GM19438 (cell line): ENCODE measurements around the gene ENTPD1.
A peak's percentile ranks its signal among the peaks of the same experiment; 100 is the strongest.
"Not testable (repeated sequence)": the region's sequence is repeated elsewhere in the genome, so short reads cannot be mapped to it uniquely, and the experiment has no call there.

Source experiments
- ATAC-seq: cut with Tn5 transposase; IDR thresholded peaks from one replicate; pipeline ENCODE4 v1.9.1; 2021; ENCODE audit warnings: low read depth; ENCODE audit not compliant: unreplicated experiment

The ENTPD1 gene

GRCh38 chr10:95756041-95756761 is at the start of gene ENTPD1:
TSS of gene ENTPD1 (plus strand) at chr10:95756163. CDS start at chr10:95756240, 77 bp downstream.
- no peak for ATAC-seq

GRCh38 chr10:95706573-95706972 is 49.4 kb upstream of the ENTPD1 start:
- no peak for ATAC-seq

GRCh38 chr10:95706990-95707389 is 49.0 kb upstream of the ENTPD1 start:
- ATAC-seq = no peak

GRCh38 chr10:95711492-95711891 is 44.5 kb upstream of the ENTPD1 start:
- ATAC-seq = no peak

- no peak for ATAC-seq
Measured at GRCh38 chr10:95716466-95716865, 39.5 kb upstream of the ENTPD1 start.

- ATAC-seq = no peak
Measured at GRCh38 chr10:95716866-95717265, 39.1 kb upstream of the ENTPD1 start.

GRCh38 chr10:95720745-95721144 is 35.2 kb upstream of the ENTPD1 start:
- ATAC-seq = not testable (repeated sequence)

- not testable (repeated sequence) for ATAC-seq
Measured at GRCh38 chr10:95722496-95722895, 33.5 kb upstream of the ENTPD1 start.

- no peak for ATAC-seq
Measured at GRCh38 chr10:95728526-95728925, 27.4 kb upstream of the ENTPD1 start.

GRCh38 chr10:95729323-95730055 is 26.5 kb upstream of the ENTPD1 start:
- ATAC-seq = no peak

GRCh38 chr10:95730233-95730632 is 25.7 kb upstream of the ENTPD1 start:
- ATAC-seq = no peak

GRCh38 chr10:95732907-95733306 is 23.1 kb upstream of the ENTPD1 start:
- ATAC-seq = not testable (repeated sequence)

- no peak for ATAC-seq
Measured at GRCh38 chr10:95739056-95739455, 16.9 kb upstream of the ENTPD1 start.

GRCh38 chr10:95741807-95742467 is 14.0 kb upstream of the ENTPD1 start:
- ATAC-seq = peak; percentile 82

GRCh38 chr10:95742485-95742884 is 13.5 kb upstream of the ENTPD1 start:
- no peak for ATAC-seq

- ATAC-seq = no peak
Measured at GRCh38 chr10:95742962-95743535, 12.9 kb upstream of the ENTPD1 start.

- no peak for ATAC-seq
Measured at GRCh38 chr10:95745501-95745900, 10.5 kb upstream of the ENTPD1 start.

GRCh38 chr10:95748349-95748748 is 7.6 kb upstream of the ENTPD1 start:
- ATAC-seq = no peak

GRCh38 chr10:95755511-95756004 is 405 bp upstream of the ENTPD1 start:
- ATAC-seq = no peak

- ATAC-seq = no peak
Measured at GRCh38 chr10:95756809-95757684, 1.1 kb downstream of the ENTPD1 start.
